ENCODE results near the gene S100A11.

DNA sequence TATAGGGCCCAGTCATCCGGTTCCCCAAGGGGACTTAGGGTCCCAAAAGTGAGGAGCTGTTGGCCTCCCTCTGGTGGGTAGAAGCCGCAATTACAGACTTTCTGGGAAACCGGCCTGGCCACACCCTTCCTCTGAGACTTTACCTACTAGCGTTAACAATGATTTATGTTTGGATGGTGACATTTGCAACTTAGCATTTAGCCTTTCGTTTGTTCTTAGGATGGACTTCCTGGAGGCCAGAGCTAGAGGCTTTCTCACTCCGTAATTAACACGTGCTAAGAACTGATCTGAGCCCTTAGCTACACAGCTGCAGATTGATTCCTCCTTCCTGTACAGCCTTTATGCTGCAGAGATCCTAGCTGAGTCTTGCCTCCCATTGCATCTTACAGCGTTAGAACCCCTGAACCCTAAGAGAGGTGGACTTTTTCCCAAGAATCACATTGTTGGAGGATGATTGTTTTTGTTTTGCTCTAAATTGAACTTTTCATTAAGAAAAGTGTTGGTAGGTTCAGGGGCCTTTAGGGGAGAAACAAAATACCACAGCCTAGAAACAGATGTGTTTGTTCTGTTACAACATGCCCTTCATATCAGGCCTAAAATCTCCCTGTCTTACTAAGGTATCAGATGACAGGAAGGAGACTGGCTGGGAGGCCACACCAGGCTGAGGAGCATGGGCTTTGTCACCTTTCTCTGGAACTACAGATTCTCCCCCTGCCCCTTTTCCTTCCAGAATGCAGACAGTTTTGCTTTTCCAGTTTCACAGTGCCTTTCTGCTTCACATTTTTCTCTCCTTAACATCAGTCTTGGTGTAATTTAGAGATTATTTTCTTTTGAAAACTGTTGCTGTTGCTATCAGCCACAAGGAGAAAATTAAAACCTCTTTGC, 1.9 kb downstream of the S100A11 start:
- TF ChIP-seq, protein P1, sequence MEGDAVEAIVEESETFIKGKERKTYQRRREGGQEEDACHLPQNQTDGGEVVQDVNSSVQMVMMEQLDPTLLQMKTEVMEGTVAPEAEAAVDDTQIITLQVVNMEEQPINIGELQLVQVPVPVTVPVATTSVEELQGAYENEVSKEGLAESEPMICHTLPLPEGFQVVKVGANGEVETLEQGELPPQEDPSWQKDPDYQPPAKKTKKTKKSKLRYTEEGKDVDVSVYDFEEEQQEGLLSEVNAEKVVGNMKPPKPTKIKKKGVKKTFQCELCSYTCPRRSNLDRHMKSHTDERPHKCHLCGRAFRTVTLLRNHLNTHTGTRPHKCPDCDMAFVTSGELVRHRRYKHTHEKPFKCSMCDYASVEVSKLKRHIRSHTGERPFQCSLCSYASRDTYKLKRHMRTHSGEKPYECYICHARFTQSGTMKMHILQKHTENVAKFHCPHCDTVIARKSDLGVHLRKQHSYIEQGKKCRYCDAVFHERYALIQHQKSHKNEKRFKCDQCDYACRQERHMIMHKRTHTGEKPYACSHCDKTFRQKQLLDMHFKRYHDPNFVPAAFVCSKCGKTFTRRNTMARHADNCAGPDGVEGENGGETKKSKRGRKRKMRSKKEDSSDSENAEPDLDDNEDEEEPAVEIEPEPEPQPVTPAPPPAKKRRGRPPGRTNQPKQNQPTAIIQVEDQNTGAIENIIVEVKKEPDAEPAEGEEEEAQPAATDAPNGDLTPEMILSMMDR (IDR thresholded peaks at IDR 0.05; ENCODE audit: insufficient read depth, low read length), result peak; percentile 60
- no peak for TF ChIP-seq GABPA (IDR thresholded peaks at IDR 0.05; ENCODE audit: low read depth)
